ENCODE results near the gene ZKSCAN2.

Gene ZKSCAN2

DNA sequence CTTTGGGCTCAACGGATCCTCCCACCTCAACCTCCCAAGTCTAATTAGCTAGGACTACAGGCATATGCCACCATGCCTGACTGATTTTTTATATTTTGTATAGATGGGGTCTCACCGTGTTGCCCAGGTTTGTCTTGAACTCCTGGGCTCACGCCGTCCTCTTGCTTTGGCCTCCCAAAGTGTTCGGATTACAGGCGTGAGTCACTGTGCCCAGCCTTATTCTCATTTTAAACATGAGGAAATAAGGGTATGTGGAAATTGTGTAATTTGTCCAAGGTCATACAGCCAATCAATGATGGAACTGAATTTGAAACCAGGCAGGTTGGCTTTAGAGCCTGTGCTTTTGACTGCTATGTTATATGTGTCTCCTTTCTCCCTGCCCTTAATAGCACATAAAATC, 68.3 kb downstream of the ZKSCAN2 start:
- Histone ChIP-seq H3K27me3 (replicated peaks; ENCODE audit: control insufficient read depth, insufficient read depth, low read length) (no peaks in the 10 kb centered on the region), H3K4me3 (replicated peaks; ENCODE audit: low read depth, low read length) (no peak overlapping the region), H3K36me3 (ENCODE audit: control insufficient read depth, insufficient read depth, low read length) (no peaks in the 10 kb centered on the region)
- TF ChIP-seq, protein P1, sequence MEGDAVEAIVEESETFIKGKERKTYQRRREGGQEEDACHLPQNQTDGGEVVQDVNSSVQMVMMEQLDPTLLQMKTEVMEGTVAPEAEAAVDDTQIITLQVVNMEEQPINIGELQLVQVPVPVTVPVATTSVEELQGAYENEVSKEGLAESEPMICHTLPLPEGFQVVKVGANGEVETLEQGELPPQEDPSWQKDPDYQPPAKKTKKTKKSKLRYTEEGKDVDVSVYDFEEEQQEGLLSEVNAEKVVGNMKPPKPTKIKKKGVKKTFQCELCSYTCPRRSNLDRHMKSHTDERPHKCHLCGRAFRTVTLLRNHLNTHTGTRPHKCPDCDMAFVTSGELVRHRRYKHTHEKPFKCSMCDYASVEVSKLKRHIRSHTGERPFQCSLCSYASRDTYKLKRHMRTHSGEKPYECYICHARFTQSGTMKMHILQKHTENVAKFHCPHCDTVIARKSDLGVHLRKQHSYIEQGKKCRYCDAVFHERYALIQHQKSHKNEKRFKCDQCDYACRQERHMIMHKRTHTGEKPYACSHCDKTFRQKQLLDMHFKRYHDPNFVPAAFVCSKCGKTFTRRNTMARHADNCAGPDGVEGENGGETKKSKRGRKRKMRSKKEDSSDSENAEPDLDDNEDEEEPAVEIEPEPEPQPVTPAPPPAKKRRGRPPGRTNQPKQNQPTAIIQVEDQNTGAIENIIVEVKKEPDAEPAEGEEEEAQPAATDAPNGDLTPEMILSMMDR (IDR thresholded peaks at IDR 0.05; ENCODE audit: insufficient read depth, low read length, poor library complexity, severe bottlenecking) = no peak
- DNase-seq (ENCODE audit: extremely low read depth, insufficient read length) = no peak

DNA sequence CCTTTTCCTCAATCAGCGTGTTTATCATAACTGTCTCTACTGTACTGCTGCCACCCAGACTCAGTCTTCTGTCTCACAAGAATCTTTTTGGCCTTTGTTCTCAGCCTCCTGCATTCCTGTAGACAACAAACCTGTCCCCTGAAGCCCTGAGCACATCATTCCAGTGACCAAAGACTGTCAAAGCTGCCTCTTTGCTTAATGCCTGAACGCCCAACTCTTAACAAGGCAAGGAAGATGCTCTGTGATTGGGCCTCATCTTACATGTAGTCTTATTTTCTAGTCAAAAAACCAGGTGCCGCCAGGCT, 70.2 kb downstream of the ZKSCAN2 start:
- DNase-seq (ENCODE audit: extremely low read depth, insufficient read length) = no peak
- Histone ChIP-seq H3K36me3 (ENCODE audit: control insufficient read depth, insufficient read depth, low read length) (no peaks in the 10 kb centered on the region), H3K27me3 (replicated peaks; ENCODE audit: control insufficient read depth, insufficient read depth, low read length) (no peaks in the 10 kb centered on the region), H3K4me3 (replicated peaks; ENCODE audit: low read depth, low read length) (no peak overlapping the region)
- TF ChIP-seq, protein P1 (IDR thresholded peaks at IDR 0.05; ENCODE audit: insufficient read depth, low read length, poor library complexity, severe bottlenecking) = no peak

Data from GM06990 (cell line).